AG09309 (cell line): ENCODE data around the gene SPOPL.

Experiments used
- DNase-seq: peaks from one replicate; pipeline ENCODE4 v3.0.0-alpha.2; 2010; ENCODE audit warnings: low read depth
- H3K4me3 ChIP-seq: 2 replicates; pipeline ENCODE4 v1.5.1; 2011; ENCODE audit warnings: mild to moderate bottlenecking, low read depth, low read length, moderate library complexity; ENCODE audit not compliant: control insufficient read depth
- TF ChIP-seq, protein P1 (sequence below): IDR thresholded peaks from 2 replicates; pipeline ENCODE4 v1.5.1; 2011; ENCODE audit warnings: mild to moderate bottlenecking, low read depth, low read length, inconsistent platforms; ENCODE audit not compliant: insufficient read depth, control insufficient read depth; ENCODE audit errors: missing control alignments

Gene SPOPL

DNA sequence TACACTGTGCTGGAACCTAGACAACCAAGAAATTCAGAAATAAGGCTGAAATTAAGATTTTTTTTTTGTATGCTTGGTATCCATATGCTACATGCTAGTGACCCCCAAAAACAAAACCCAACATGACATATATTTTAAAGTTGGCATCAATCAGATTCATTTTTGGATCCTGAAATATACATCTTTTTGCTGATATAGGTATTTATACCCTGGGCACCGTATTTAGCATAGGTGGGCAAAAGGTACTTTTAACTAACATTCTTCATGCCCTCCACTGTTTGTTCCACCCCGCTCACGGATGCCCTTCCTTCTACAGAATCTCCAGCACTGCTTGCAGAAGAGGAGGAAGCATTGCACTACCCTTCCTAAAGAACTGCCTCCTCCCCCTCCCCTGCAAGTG lies 52.6 kb downstream of the SPOPL start:
- TF ChIP-seq, protein P1, sequence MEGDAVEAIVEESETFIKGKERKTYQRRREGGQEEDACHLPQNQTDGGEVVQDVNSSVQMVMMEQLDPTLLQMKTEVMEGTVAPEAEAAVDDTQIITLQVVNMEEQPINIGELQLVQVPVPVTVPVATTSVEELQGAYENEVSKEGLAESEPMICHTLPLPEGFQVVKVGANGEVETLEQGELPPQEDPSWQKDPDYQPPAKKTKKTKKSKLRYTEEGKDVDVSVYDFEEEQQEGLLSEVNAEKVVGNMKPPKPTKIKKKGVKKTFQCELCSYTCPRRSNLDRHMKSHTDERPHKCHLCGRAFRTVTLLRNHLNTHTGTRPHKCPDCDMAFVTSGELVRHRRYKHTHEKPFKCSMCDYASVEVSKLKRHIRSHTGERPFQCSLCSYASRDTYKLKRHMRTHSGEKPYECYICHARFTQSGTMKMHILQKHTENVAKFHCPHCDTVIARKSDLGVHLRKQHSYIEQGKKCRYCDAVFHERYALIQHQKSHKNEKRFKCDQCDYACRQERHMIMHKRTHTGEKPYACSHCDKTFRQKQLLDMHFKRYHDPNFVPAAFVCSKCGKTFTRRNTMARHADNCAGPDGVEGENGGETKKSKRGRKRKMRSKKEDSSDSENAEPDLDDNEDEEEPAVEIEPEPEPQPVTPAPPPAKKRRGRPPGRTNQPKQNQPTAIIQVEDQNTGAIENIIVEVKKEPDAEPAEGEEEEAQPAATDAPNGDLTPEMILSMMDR: no peak
- no peak for DNase-seq
- no peak overlapping the region for H3K4me3 ChIP-seq

GRCh38 chr2:138559641-138560040 lies 58.1 kb downstream of the SPOPL start:
- H3K4me3 ChIP-seq: no peak overlapping the region
- no peak for DNase-seq
- TF ChIP-seq, protein P1: no peak

- H3K4me3 ChIP-seq: no peak overlapping the region
- TF ChIP-seq, protein P1: no peak
- DNase-seq: no peak
Observed at GRCh38 chr2:138564586-138565229, 63.1 kb downstream of the SPOPL start.

DNA sequence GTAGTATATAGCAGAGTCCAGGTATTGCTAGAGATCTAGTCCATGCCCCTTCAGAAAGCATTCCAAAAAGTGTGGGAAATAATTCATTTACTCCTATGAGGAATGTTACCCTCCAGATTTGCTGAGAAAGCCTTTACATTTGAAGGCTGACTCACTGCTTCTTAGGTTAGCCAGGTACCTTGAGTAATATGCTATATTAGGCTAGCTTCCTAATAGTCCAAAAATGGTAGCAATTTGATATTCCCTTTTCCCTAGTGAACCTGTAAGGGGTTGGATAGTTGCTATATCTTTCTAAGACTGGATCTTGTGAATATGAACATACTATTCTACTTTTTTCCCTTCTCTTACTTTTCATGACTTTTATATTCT lies 63.6 kb downstream of the SPOPL start:
- no peak for DNase-seq
- TF ChIP-seq, protein P1: no peak
- H3K4me3 ChIP-seq: no peak overlapping the region

DNA sequence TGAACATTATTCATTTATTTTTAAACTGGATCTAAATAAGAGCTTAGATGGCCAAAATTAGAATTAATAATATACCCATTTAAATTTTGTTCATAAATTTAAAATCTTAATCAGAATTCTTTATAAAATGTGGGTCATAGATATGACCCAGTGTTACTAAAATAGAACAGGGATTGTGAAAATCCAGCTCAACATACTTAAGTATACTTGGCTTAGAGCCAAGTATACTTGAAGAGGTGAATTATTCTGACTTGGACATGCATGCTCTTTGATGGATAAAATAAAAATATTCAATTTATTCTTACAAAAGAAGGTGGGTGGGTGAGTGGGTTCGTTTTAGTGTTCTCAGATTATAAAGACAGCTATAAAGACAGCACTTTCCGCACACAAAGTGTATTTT lies 70.7 kb downstream of the SPOPL start:
- DNase-seq: no peak
- no peak overlapping the region for H3K4me3 ChIP-seq
- TF ChIP-seq, protein P1: no peak

- DNase-seq: no peak
- no peak overlapping the region for H3K4me3 ChIP-seq
- TF ChIP-seq, protein P1: no peak
Observed at GRCh38 chr2:138577066-138577465, 75.5 kb downstream of the SPOPL start.

DNA sequence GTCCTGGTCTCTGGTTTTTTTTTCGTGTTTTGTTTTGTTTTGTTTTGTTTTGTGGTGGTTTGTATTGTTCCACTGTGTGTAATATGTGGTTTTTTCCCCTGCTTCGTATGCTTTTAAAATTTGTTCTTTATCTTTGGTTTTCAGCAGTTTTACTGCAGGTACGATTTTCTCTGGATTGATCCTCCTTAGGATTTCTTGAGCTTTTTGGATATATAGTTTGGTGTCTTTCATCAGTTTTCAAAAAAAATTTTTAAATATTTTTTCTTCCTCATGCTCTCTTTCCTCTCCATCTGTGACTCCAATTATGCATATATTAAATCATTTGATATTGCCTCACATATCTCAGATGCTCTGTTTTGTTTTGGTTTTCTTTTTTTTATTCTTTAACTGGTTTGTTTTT lies 78.0 kb downstream of the SPOPL start:
- TF ChIP-seq, protein P1: no peak
- no peak overlapping the region for H3K4me3 ChIP-seq
- no peak for DNase-seq
